Neural cell (in vitro differentiated cells): ENCODE data around the gene SH3TC2. TPM values are rescaled to one million over a fixed set of nuclear protein-coding genes. Genes with fewer than 3 reads are reported as not detected.

Source experiments
- H2AFZ ChIP-seq: fragments of 200-600, 300-800 bp; sonication (generic), shearing (Covaris generic); 2 replicates; pipeline ENCODE4 v1.6.0; 2014; ENCODE audit warnings: low read depth, mild to moderate bottlenecking, antibody characterized with exemption, low read length, moderate library complexity
- H3F3A ChIP-seq: fragments of 200-600 bp; shearing (Covaris generic); 2 replicates; pipeline ENCODE4 v1.6.1; 2016; ENCODE audit warnings: mild to moderate bottlenecking, moderate library complexity, mixed read lengths, antibody characterized with exemption, low read length; ENCODE audit not compliant: insufficient read depth, poor library complexity, severe bottlenecking
- H3K27ac ChIP-seq: fragments of 200-600, 300-800 bp; sonication (generic), shearing (Covaris generic); 2 replicates; pipeline ENCODE4 v1.5.1; 2014; ENCODE audit warnings: mild to moderate bottlenecking, low read length, moderate library complexity
- H3K27me3 ChIP-seq: fragments of 300-800, 200-600 bp; sonication (generic), shearing (Covaris generic); 2 replicates; pipeline ENCODE4 v1.6.0; 2014; ENCODE audit warnings: mild to moderate bottlenecking, low read depth, low read length, moderate library complexity; ENCODE audit not compliant: insufficient read depth
- H3K36me3 ChIP-seq: fragments of 300-800, 200-600 bp; sonication (generic), shearing (Covaris generic); 2 replicates; pipeline ENCODE4 v1.5.1; 2014; ENCODE audit warnings: mild to moderate bottlenecking, antibody characterized with exemption, low read length, moderate library complexity; ENCODE audit not compliant: insufficient read depth
- H3K4me2 ChIP-seq: fragments of 300-800, 200-600 bp; sonication (generic), shearing (Covaris generic); 2 replicates; pipeline ENCODE4 v1.6.0; 2014; ENCODE audit warnings: mild to moderate bottlenecking, low read length
- H3K4me3 ChIP-seq: fragments of 300-800, 200-600 bp; sonication (generic), shearing (Covaris generic); 2 replicates; pipeline ENCODE4 v1.5.1; 2014; ENCODE audit warnings: mild to moderate bottlenecking, low read length, moderate library complexity
- H3K79me2 ChIP-seq: fragments of 200-600 bp; shearing (Covaris generic); replicated peaks from 2 replicates; pipeline ENCODE4 v1.6.0; 2014; ENCODE audit warnings: mild to moderate bottlenecking, low read length, moderate library complexity; ENCODE audit not compliant: insufficient read depth
- H3K9ac ChIP-seq: fragments of 300-800, 200-600 bp; sonication (generic), shearing (Covaris generic); 2 replicates; pipeline ENCODE4 v1.6.1; 2016; ENCODE audit warnings: mild to moderate bottlenecking, low read length, mixed read lengths
- H3K9me2 ChIP-seq: fragments of 200-600 bp; shearing (Covaris generic); 2 replicates; pipeline ENCODE4 v1.6.1; 2016; ENCODE audit warnings: mild to moderate bottlenecking, low read length, mixed read lengths; ENCODE audit not compliant: insufficient read depth
- H3K9me3 ChIP-seq: fragments of 200-600, 300-800 bp; sonication (generic), shearing (Covaris generic); 2 replicates; pipeline ENCODE4 v1.6.1; 2016; ENCODE audit warnings: mild to moderate bottlenecking, mixed run types, low read length, moderate library complexity, mixed read lengths
- H4K20me1 ChIP-seq: fragments of 200-600 bp; shearing (Covaris generic); 2 replicates; pipeline ENCODE4 v1.6.1; 2016; ENCODE audit warnings: mild to moderate bottlenecking, mixed run types; ENCODE audit not compliant: insufficient read depth
- CTCF ChIP-seq: fragments of 450-650 bp; IDR thresholded peaks from 2 replicates; pipeline ENCODE4 v1.5.1; 2014; ENCODE audit warnings: antibody characterized with exemption, mild to moderate bottlenecking, moderate library complexity; ENCODE audit not compliant: poor library complexity, severe bottlenecking
- EP300 ChIP-seq: fragments of 450-650 bp; conservative IDR thresholded peaks from 2 replicates; pipeline ENCODE4 v1.6.1; 2014; ENCODE audit warnings: antibody characterized with exemption, mild to moderate bottlenecking, moderate library complexity; ENCODE audit not compliant: poor library complexity, severe bottlenecking
- EZH2 ChIP-seq: fragments of 200-600, 300-800 bp; shearing (Covaris generic), sonication (generic); IDR thresholded peaks from 2 replicates; pipeline ENCODE4 v1.6.1; 2014; ENCODE audit warnings: antibody characterized with exemption, low read length, borderline replicate concordance, mild to moderate bottlenecking; ENCODE audit not compliant: insufficient read depth, poor library complexity, severe bottlenecking
- MXI1 ChIP-seq: fragments of 450-650 bp; conservative IDR thresholded peaks from 2 replicates; pipeline ENCODE4 v1.6.1; 2014; ENCODE audit warnings: antibody characterized with exemption, mild to moderate bottlenecking; ENCODE audit not compliant: poor library complexity, severe bottlenecking
- POLR2AphosphoS5 ChIP-seq: IDR thresholded peaks from 2 replicates; pipeline ENCODE4 v1.6.1; 2012
- RAD21 ChIP-seq: fragments of 450-650 bp; conservative IDR thresholded peaks from 2 replicates; pipeline ENCODE4 v1.6.1; 2014; ENCODE audit warnings: antibody characterized with exemption, mild to moderate bottlenecking, moderate library complexity
- REST ChIP-seq: IDR thresholded peaks from 2 replicates; pipeline ENCODE4 v1.6.1; 2012; ENCODE audit warnings: borderline replicate concordance
- SMC3 ChIP-seq: fragments of 450-650 bp; conservative IDR thresholded peaks from 2 replicates; pipeline ENCODE4 v1.6.1; 2014; ENCODE audit warnings: antibody characterized with exemption, mild to moderate bottlenecking, moderate library complexity; ENCODE audit not compliant: poor library complexity
- TAF1 ChIP-seq: IDR thresholded peaks from 2 replicates; pipeline ENCODE4 v1.6.1; 2012; ENCODE audit warnings: low read depth
- polyA plus RNA-seq: library from polyadenylated mRNA; depleted of rRNA; stranded (reverse); fragments of >200 nt; gene quantifications from 2 replicates; pipeline ENCODE4 v1.2.3, GENCODE V29; 2014

SH3TC2 gene
- polyA plus RNA-seq, 1 donor from 2014 or later = not detected

GRCh38 chr5:149042865-149043264 is 20.0 kb downstream of the SH3TC2 start:
- Histone ChIP-seq H3K9ac (no peak overlapping the region), H3K4me2 (no peak overlapping the region), H3K9me2 (no peaks in the 10 kb centered on the region), H3K36me3 (no peaks in the 10 kb centered on the region), H3K4me3 (no peak overlapping the region), H2AFZ (no peak overlapping the region), H3K27ac (no peak overlapping the region), H3K9me3 (no peaks in the 10 kb centered on the region), H3F3A (no peaks in the 10 kb centered on the region), H4K20me1 (no peaks in the 10 kb centered on the region), H3K27me3 (no peaks in the 10 kb centered on the region), H3K79me2 (no peaks in the 10 kb centered on the region)
- no peak for TF ChIP-seq SMC3
- no peak for TF ChIP-seq EZH2
- TF ChIP-seq RAD21 = no peak
- TF ChIP-seq REST = no peak
- TF ChIP-seq EP300 = no peak
- TF ChIP-seq POLR2AphosphoS5 = no peak
- TF ChIP-seq MXI1 = no peak
- TF ChIP-seq TAF1 = no peak
- TF ChIP-seq CTCF = no peak

- Histone ChIP-seq H4K20me1 (no peaks in the 10 kb centered on the region), H3K27ac (no peak overlapping the region), H2AFZ (no peak overlapping the region), H3K4me2 (no peak overlapping the region), H3K9ac (no peak overlapping the region), H3K9me2 (no peaks in the 10 kb centered on the region), H3F3A (no peaks in the 10 kb centered on the region), H3K9me3 (no peaks in the 10 kb centered on the region), H3K79me2 (no peaks in the 10 kb centered on the region), H3K36me3 (no peaks in the 10 kb centered on the region), H3K4me3 (no peak overlapping the region), H3K27me3 (no peaks in the 10 kb centered on the region)
- TF ChIP-seq CTCF (no peak), RAD21 (no peak), REST (no peak), POLR2AphosphoS5 (no peak), EZH2 (no peak), EP300 (no peak), MXI1 (no peak), SMC3 (no peak), TAF1 (no peak)
Measured at GRCh38 chr5:149041242-149041641, 21.6 kb downstream of the SH3TC2 start.
